ENCODE results near the gene JPT1.
"Not testable (repeated sequence)": the region's sequence is repeated elsewhere in the genome, so short reads cannot be mapped to it uniquely, and the experiment has no call there.

JPT1 gene

DNA sequence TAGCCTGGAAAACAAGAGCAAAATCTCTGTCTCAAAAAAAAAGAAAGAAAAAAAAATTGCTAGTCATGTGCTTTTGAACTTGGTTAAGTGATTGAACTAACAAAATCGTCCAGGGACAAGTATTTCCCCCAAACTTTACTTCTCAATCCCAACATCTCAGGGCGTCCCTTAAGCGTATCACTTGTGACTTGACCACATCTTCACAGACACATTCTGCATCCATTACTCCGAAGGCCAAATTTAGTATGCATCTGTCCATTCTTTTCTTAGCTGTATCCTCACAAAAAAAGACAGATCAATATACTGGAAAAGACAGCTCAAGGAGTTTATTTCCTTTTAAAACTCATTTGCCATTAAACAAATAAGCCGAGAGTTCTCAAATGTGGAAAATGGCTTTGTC is 5.9 kb upstream of the JPT1 start:
- TF ChIP-seq FOXK2 (IDR thresholded peaks at IDR 0.05) (no peak), ARNT (IDR thresholded peaks at IDR 0.05) (no peak), SP1 (IDR thresholded peaks at IDR 0.05) (no peak), L3MBTL2 (conservative IDR thresholded peaks at IDR 0.05) (no peak), ZNF384 (IDR thresholded peaks at IDR 0.05) (no peak), BHLHE40 (IDR thresholded peaks at IDR 0.05; ENCODE audit: borderline replicate concordance) (no peak), FOXA1 (IDR thresholded peaks at IDR 0.05) (no peak), TARDBP (IDR thresholded peaks at IDR 0.05) (no peak), LEF1 (IDR thresholded peaks at IDR 0.05; ENCODE audit: borderline replicate concordance) (no peak), CTBP1 (IDR thresholded peaks at IDR 0.05; ENCODE audit: borderline replicate concordance) (no peak)
- TF ChIP-seq, protein P1, sequence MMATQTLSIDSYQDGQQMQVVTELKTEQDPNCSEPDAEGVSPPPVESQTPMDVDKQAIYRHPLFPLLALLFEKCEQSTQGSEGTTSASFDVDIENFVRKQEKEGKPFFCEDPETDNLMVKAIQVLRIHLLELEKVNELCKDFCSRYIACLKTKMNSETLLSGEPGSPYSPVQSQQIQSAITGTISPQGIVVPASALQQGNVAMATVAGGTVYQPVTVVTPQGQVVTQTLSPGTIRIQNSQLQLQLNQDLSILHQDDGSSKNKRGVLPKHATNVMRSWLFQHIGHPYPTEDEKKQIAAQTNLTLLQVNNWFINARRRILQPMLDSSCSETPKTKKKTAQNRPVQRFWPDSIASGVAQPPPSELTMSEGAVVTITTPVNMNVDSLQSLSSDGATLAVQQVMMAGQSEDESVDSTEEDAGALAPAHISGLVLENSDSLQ (IDR thresholded peaks at IDR 0.05) = no peak
- no peak for DNase-seq (ENCODE audit: extremely low spot score)
- CTCF ChIA-PET = interaction anchor here (1.3 kb wide), 1 partner anchor 12 kb away, joined by 3 read pairs; no protein-coding TSS in a partner anchor
- POLR2A ChIA-PET = interaction anchor here (1.3 kb wide), 1 partner anchor 29 kb away, joined by 3 read pairs; the partner anchor contains the start of gene NT5C

DNA sequence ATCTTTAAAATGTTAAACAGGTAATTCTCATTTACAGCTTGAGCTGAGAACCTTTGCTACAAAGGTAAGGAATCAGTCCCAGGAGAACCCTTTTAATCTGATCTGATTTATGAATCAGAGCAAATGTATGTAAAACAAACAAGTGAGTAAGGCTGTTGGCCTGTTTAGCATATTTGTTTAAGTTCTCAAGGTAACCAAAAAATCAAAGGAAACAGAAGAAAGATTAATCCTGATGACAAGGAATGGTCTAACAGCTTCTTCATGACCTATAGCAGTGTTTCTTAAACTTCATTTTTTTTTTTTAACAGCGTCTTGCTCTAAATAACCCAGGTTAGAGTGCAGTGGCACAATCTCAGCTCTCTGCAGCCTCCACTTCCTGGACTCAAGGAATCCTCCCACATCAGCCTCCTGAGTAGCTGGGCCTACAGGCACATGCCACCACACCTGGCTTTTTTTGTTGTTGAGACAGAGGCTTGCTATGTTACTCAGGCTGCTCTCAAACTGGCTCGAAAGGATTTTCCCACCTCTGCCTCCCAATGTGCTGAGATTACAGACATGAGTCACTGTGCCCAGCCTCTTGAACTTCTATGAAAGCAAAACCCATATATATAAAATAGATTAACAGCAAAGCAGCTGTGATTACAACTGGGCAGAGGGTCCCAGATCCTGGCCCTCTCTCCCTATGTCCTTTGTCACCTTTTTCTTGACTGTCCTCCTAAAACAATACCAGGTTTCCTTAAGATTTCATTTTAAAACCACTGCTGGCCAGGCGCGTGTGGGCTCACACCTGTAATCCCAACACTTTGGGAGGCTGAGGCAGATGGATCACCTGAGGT is 5.1 kb upstream of the JPT1 start:
- TF ChIP-seq LEF1 (IDR thresholded peaks at IDR 0.05; ENCODE audit: borderline replicate concordance) = no peak
- no peak for TF ChIP-seq BHLHE40 (IDR thresholded peaks at IDR 0.05; ENCODE audit: borderline replicate concordance)
- TF ChIP-seq, protein P1 (IDR thresholded peaks at IDR 0.05) = no peak
- no peak for TF ChIP-seq SP1 (IDR thresholded peaks at IDR 0.05)
- no peak for TF ChIP-seq ARNT (IDR thresholded peaks at IDR 0.05)
- TF ChIP-seq ELF4 (IDR thresholded peaks at IDR 0.05) = no peak
- TF ChIP-seq NFRKB (IDR thresholded peaks at IDR 0.05) = no peak
- no peak for TF ChIP-seq FOXM1 (IDR thresholded peaks at IDR 0.05; ENCODE audit: borderline replicate concordance)
- CTCF ChIA-PET = interaction anchor here (1.1 kb wide), 1 partner anchor 12 kb away, joined by 3 read pairs; no protein-coding TSS in a partner anchor
- DNase-seq (ENCODE audit: extremely low spot score) = no peak
- POLR2A ChIA-PET = interaction anchor here (0.6 to 1.3 kb wide), 2 partner anchors 28 to 86 kb away, joined by 3 read pairs; partner anchors contain the start of gene NT5C

DNA sequence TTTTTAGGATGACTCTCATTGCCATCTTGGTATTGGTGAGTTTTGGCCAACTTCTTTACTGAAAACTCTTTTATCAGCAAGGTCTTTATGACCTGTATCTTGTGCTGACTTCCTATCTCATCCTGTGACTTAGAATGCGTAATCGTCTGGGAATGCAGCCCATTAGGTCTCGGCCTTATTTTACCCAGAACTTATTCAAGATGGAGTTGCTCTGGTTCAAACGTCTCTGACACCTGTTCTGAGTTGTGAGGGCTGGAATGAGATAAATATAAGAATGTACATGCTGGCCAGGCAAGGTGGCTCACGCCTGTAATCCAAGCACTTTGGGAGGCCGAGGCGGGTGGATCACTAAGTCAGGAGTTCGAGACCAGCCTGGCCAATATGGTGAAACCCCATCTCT is 4.2 kb upstream of the JPT1 start:
- POLR2A ChIA-PET; CTCF ChIA-PET; DNase-seq (ENCODE audit: extremely low spot score): not testable (repeated sequence)

DNA sequence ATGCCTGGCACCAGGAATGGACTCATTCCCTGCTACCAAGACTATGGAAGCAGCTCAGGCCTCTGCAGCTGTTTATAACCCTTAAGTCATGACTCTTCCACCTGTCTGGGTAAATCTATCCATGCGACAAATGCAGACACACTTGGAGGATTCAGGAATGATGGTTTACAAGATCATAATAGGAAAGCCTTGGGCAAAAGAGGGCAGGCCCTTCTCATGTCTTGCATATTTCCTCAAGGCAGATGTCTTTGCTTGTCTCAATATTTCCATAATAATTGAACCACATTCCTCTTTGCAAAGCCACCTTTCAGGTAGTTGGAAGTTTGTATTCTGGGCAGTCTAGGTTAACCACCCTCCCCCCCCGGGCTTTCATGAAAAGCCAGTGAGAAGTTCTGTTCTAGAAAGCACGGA is 884 bp upstream of the JPT1 start:
- no peak for DNase-seq (ENCODE audit: extremely low spot score)
- TF ChIP-seq CTBP1 (IDR thresholded peaks at IDR 0.05; ENCODE audit: borderline replicate concordance) = no peak
- no peak for TF ChIP-seq HDGF (IDR thresholded peaks at IDR 0.05; ENCODE audit: borderline replicate concordance)
- no peak for TF ChIP-seq FOXM1 (IDR thresholded peaks at IDR 0.05; ENCODE audit: borderline replicate concordance)
- ChIA-PET POLR2A (interaction anchor here (0.7 to 2.4 kb wide), 14 partner anchors 8 to 50 kb away, joined by 3 to 15 read pairs (median 4); partner anchors contain the start of genes ARMC7, NT5C and SUMO2), CTCF (interaction anchor here (0.7 kb wide), 1 partner anchor 10 kb away, joined by 4 read pairs; no protein-coding TSS in a partner anchor)

DNA sequence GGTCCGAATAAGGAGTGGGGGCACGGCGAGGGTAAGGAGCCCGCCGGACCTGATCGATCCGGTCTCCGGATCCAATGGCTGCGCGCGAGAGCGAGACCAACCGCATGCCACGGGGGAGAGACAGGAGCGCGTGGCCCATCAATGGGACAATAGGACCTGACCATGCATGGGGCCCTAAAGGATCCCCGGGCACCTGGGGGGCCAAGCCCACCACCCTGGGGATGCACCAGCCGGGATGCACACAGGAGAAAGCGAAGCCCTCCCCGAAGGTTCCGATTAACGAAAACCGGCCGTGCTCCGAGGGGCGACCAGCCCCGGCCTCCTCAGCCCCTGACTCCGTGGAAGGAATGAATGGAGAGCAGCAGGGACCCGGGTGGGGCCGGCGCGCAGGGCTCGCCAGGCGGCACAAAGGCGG is 525 bp downstream of the JPT1 start:
- ChIA-PET CTCF (interaction anchor here (0.7 kb wide), 1 partner anchor 600 kb away, joined by 3 read pairs; no protein-coding TSS in a partner anchor), POLR2A (interaction anchor here (1.1 to 2.4 kb wide), 6 partner anchors 9 to 281 kb away, joined by 3 to 10 read pairs (median 4); partner anchors contain the start of genes FDXR and SUMO2)
- DNase-seq (ENCODE audit: extremely low spot score) = no peak

More for the DNA sequence above, 525 bp downstream of the JPT1 start:
- no peak for TF ChIP-seq CTBP1 (IDR thresholded peaks at IDR 0.05; ENCODE audit: borderline replicate concordance)
- no peak for TF ChIP-seq FOXA1 (IDR thresholded peaks at IDR 0.05)
- no peak for TF ChIP-seq FOXK2 (IDR thresholded peaks at IDR 0.05)
- TF ChIP-seq LEF1 (IDR thresholded peaks at IDR 0.05; ENCODE audit: borderline replicate concordance) = no peak
- no peak for TF ChIP-seq SUZ12 (IDR thresholded peaks at IDR 0.05)
- TF ChIP-seq L3MBTL2 (conservative IDR thresholded peaks at IDR 0.05) = no peak
- no peak for TF ChIP-seq ZNF384 (IDR thresholded peaks at IDR 0.05)
- TF ChIP-seq ELF4 (IDR thresholded peaks at IDR 0.05) = no peak
- TF ChIP-seq ARNT (IDR thresholded peaks at IDR 0.05) = no peak
- TF ChIP-seq BHLHE40 (IDR thresholded peaks at IDR 0.05; ENCODE audit: borderline replicate concordance) = no peak
- TF ChIP-seq TARDBP (IDR thresholded peaks at IDR 0.05) = no peak
- TF ChIP-seq SP1 (IDR thresholded peaks at IDR 0.05) = no peak
- TF ChIP-seq NFRKB (IDR thresholded peaks at IDR 0.05) = no peak
- no peak for TF ChIP-seq HDGF (IDR thresholded peaks at IDR 0.05; ENCODE audit: borderline replicate concordance)
- TF ChIP-seq, protein P1 (IDR thresholded peaks at IDR 0.05) = no peak
- TF ChIP-seq FOXM1 (IDR thresholded peaks at IDR 0.05; ENCODE audit: borderline replicate concordance) = no peak

All from HEK293T (cell line).